ENCODE data around the gene STX17. TPM values are rescaled to one million over a fixed set of nuclear protein-coding genes. Genes with fewer than 3 reads are reported as not detected.

Gene STX17
- total and polyA plus RNA-seq, 10 of the 15 experiments (the other 5 are each of a cell fraction or from before 2014, with no cell fraction given): 11.5 to 29.3 (median 20.0) TPM

GRCh38 chr9:99922711-99923030, 16.2 kb downstream of the STX17 start:
- RAD21 ChIA-PET (ENCODE audit: unreplicated experiment): no interaction called here
- CTCF ChIA-PET: no interaction called here
- no peak overlapping the region for H3K4me2 ChIP-seq (ENCODE audit: control insufficient read depth, insufficient read depth)
- DNase-seq (ENCODE audit: low read depth, low spot score) (no peak), ATAC-seq (no peak), FAIRE-seq (no peak)
- SMC1A ChIA-PET (ENCODE audit: uncharacterized antibody, unreplicated experiment): no interaction called here
- H3K27ac ChIP-seq (ENCODE audit: control insufficient read depth, insufficient read depth): no peak overlapping the region
- no peaks in the 10 kb centered on the region; the same call in none of the 3 replicates for H3K9me3 ChIP-seq (replicated peaks; ENCODE audit: control insufficient read depth, insufficient read depth, low read length)
- no peaks in the 10 kb centered on the region for H3K27me3 ChIP-seq (replicated peaks in 1 of 2; ENCODE audit: control insufficient read depth in 2 of 2, insufficient read depth in 2 of 2, low read length in 1 of 2)
- no peaks in the 10 kb centered on the region; the same call in 1 of the 2 replicates for H4K20me1 ChIP-seq (ENCODE audit: control insufficient read depth, insufficient read depth)
- no peak overlapping the region for H2AFZ ChIP-seq (ENCODE audit: control insufficient read depth, low read depth, low read length)
- no peak overlapping the region for H3K4me3 ChIP-seq
- intact Hi-C loops (cut with micrococcal nuclease; ENCODE audit: unreplicated experiment): no loop called here
- in situ Hi-C loops (cut with MboI): no loop called here
- no TSS peak for BruUV-seq (replicated peaks)
- H3K79me2 ChIP-seq (ENCODE audit: control insufficient read depth, insufficient read depth, low read length): no peaks in the 10 kb centered on the region
- POLR2A ChIA-PET: no interaction called here
- H3K36me3 ChIP-seq (ENCODE audit: control insufficient read depth in 2 of 2, insufficient read depth in 2 of 2, low read length in 1 of 2): peaks cover 1 to 16% of the 10 kb centered on the region in 2 experiments
- H3K9ac ChIP-seq (ENCODE audit: control insufficient read depth, insufficient read depth, low read length): no peak overlapping the region
- no peaks in the 10 kb centered on the region for H3K4me1 ChIP-seq (ENCODE audit: control insufficient read depth, insufficient read depth, low read length)
- TF ChIP-seq WRNIP1 (IDR thresholded peaks at IDR 0.05; ENCODE audit: borderline replicate concordance, low read depth, low read length): no peak
- TF ChIP-seq ZNF207 (IDR thresholded peaks at IDR 0.05; ENCODE audit: borderline replicate concordance): no peak
- no peak for TF ChIP-seq NRF1 (conservative IDR thresholded peaks at IDR 0.05; ENCODE audit: low read depth, low read length)
- no peak for TF ChIP-seq SMAD1 (IDR thresholded peaks at IDR 0.05; ENCODE audit: low read depth, partially characterized antibody)
- TF ChIP-seq SIN3A (IDR thresholded peaks at IDR 0.05; ENCODE audit: low read depth, low read length): no peak
- TF ChIP-seq RELA (IDR thresholded peaks at IDR 0.05; ENCODE audit: borderline replicate concordance, partially characterized antibody): no peak
- TF ChIP-seq HDAC6 (IDR thresholded peaks at IDR 0.05; ENCODE audit: unreplicated experiment): no peak
- TF ChIP-seq YBX1 (IDR thresholded peaks at IDR 0.05): no peak
- no peak for TF ChIP-seq NFIC (IDR thresholded peaks at IDR 0.05; ENCODE audit: low read depth, low read length)
- TF ChIP-seq, protein P1, sequence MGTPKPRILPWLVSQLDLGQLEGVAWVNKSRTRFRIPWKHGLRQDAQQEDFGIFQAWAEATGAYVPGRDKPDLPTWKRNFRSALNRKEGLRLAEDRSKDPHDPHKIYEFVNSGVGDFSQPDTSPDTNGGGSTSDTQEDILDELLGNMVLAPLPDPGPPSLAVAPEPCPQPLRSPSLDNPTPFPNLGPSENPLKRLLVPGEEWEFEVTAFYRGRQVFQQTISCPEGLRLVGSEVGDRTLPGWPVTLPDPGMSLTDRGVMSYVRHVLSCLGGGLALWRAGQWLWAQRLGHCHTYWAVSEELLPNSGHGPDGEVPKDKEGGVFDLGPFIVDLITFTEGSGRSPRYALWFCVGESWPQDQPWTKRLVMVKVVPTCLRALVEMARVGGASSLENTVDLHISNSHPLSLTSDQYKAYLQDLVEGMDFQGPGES (IDR thresholded peaks at IDR 0.05): no peak
- no peak for TF ChIP-seq REST (IDR thresholded peaks at IDR 0.05; ENCODE audit: low read depth, low read length)
- no peak for TF ChIP-seq BRCA1 (IDR thresholded peaks at IDR 0.05; ENCODE audit: low read depth, low read length)
- TF ChIP-seq, protein P2, sequence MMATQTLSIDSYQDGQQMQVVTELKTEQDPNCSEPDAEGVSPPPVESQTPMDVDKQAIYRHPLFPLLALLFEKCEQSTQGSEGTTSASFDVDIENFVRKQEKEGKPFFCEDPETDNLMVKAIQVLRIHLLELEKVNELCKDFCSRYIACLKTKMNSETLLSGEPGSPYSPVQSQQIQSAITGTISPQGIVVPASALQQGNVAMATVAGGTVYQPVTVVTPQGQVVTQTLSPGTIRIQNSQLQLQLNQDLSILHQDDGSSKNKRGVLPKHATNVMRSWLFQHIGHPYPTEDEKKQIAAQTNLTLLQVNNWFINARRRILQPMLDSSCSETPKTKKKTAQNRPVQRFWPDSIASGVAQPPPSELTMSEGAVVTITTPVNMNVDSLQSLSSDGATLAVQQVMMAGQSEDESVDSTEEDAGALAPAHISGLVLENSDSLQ (IDR thresholded peaks at IDR 0.05): no peak
- TF ChIP-seq MLLT1 (IDR thresholded peaks at IDR 0.05): no peak
- no peak for TF ChIP-seq MTA3 (IDR thresholded peaks at IDR 0.05; ENCODE audit: borderline replicate concordance, low read length)
- no peak for TF ChIP-seq EZH2 (IDR thresholded peaks at IDR 0.05; ENCODE audit: borderline replicate concordance, control insufficient read depth, low read depth, low read length)
- no peak for TF ChIP-seq TBL1XR1 (IDR thresholded peaks at IDR 0.05; ENCODE audit: low read depth, low read length)
- TF ChIP-seq BHLHE40 (IDR thresholded peaks at IDR 0.05; ENCODE audit: borderline replicate concordance in 1 of 2, low read depth in 2 of 2, low read length in 1 of 2): no peak
